GM18502 (cell line): ENCODE data around the gene SMIM36.
"Not testable (repeated sequence)": the region's sequence is repeated elsewhere in the genome, so short reads cannot be mapped to it uniquely, and the experiment has no call there.

Source experiments
- ATAC-seq: cut with Tn5 transposase; IDR thresholded peaks from one replicate; pipeline ENCODE4 v1.9.1; 2021; ENCODE audit warnings: mild to moderate bottlenecking; ENCODE audit not compliant: unreplicated experiment, poor library complexity

SMIM36 gene

GRCh38 chr17:55458978-55459377, 52.3 kb downstream of the SMIM36 start:
- ATAC-seq: peak; percentile 67

DNA sequence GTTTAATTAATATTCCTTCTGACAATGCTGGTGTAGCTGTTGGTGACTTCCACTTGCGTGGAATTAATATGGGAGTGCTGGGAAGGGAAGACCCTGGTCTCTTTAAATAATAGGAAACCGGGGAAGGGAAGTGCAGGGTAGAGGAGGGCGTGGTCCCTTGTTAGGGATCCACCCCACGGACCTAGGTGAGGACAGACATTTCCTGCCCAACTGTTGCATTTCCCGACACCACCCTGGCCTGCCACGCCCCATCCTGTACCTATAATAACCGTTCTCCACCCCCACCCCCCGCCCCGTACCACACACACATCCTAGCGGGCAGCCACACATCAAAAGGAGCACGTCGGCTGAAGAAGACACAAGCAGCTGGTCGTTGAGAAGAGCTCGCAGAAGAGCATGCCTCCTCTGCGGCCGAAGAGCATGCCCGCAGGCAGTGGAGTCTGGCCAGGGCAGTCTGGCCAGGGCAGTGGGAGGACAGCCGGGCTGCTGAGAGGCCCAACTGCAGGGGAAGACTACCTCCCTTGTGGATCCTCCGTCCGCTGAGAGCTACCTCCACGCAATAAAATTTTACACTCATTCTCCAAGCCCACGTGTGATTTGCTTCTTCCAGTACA, 52.9 kb downstream of the SMIM36 start:
- no peak for ATAC-seq

- ATAC-seq: no peak
Observed at GRCh38 chr17:55456307-55457240, 54.7 kb downstream of the SMIM36 start.

DNA sequence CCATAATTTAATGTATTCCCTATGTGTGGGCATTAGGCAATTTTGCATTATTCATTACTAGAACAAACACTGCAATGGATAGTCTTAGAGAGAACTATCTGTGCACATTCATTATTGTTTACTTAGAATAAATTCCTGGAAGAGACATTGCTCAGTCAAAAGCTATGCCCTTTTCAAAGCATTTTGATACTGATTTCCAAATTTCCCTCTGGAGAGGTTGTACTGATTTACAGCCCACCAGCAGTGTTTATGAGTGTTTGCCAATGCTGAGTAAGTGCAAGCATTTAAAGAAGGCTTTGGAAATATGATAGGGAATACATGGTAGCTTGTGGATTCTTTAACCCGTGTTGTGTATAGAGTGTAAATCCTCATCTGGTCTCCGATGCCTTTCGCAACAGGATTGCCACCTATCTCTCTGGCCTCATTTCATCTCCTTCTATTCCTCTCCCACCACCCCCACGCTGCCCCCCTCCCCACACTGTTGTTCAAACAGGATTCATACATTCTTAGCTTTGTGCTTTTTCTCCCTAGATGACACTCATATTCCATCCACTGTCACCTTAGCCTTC, 56.3 kb downstream of the SMIM36 start:
- no peak for ATAC-seq

DNA sequence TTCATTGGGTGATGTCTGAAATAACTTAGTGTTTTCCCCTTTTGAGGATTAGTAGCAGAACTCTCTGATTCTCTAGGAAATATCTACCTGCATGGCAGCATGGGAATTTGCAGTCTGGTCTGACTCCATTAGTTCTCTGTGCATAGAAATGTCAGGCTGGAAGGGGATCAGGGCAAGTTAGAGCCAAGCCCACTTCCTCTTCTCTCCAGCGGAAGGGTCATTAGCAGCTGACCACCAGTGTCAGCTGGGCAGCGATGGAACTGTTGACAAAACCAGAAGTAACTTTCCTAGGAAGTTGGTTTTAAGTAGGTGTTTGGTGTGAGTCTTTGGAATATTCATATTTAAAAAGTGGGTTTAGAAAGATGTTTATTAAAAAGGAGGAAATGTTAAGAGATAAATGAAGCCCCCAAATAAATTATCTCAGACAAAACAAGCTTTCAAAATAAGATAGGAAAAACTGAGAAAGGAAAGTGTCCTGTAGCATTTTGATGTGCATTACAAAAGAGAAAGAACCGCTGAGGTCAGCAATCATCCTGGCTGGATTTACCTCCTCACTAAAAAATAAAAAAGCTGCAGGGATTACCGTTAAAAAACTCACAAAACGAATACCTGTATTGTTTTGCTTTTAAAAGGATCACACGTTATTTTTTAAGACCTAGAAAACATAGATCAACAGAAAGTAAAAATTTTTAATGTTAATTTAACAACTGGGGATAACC, 57.3 kb downstream of the SMIM36 start:
- no peak for ATAC-seq

DNA sequence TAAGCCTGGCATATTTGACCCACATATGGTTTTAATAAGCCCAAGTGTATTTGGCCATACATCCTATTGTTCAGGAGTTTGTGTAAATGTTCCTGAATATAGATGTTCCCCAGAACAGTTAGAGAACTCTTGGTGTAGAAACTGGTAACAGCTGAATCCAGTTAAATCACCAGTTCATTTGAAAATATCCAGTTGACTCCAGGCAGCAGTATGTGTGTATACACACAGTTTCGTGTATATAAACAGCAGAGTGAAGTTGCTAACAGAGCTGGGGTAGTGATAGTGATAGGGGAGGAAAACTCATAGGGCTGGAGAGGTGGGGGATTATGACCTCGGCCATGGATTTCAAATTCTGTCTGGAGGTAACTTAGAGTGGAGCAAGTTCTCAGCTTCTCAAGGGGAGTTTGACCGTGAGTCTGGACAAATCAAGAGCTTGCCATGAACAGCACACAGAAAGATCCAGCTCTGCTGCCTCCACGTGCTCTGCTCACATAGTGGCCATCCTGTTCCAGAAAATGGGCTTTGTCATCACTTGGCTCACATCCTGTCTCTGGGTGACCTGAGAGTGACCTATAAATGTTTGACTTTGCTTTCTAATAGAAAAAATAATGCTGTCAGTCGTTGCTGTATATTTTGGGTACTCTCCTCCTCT, 59.0 kb downstream of the SMIM36 start:
- no peak for ATAC-seq

DNA sequence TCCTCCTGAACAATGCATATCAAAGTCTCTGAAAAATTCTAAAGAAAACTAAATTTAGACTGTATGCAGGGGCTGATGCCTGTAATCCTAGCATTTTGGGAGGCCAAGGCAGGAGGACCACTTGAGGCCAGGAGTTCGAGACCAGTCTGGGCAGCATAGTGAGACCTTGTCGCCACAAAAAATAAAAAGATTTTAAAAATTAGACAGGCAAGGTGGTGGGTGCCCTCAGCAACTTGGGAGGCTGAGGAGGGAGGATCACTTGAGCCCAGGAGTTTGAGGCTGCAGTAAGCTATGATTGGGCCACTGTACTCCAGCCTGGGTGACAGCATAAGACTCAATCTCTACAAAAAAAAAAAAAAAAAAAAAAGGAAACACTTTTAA, 59.5 kb downstream of the SMIM36 start:
- ATAC-seq: no peak

DNA sequence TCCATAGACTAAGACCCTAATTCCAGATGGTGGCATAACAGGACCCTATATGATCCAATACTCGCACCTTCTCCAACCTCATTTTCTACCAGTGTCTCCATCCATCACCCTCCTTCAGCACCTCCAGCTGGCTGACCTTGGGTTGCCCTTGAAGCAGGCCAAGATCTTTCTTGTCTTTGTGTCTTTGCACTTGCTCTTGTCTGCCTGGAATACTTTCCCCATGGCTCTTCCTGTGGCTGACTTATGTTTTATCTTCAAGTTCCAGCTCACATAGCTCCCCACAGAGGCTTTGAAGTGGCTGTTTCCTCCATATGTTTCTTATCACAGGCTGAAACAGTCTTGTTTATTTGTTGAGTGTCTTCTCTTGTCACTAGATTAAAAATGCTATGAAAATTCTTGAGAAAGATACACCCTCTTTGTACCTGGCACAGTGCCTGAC, 60.0 kb downstream of the SMIM36 start:
- no peak for ATAC-seq

GRCh38 chr17:55450232-55450825, 60.9 kb downstream of the SMIM36 start:
- ATAC-seq: no peak

DNA sequence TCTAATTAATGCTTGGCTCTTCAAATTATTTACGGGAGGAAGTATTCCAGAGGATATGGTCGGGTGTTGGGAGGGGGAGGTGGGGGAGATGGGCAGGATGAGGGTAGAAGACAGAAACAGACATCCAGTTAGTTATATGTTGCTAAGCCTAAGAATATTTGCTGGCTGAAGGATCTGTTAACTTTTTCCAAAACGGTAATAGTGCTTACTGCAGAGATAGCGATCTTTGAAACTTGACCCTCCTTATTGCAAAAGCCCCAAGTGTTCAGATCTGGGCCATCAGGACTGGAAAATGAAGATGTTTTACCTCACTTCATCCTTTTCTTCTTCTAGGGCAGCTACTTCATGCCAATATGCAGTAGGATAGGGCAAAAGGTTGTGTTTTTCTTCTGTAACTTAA, 62.6 kb downstream of the SMIM36 start:
- no peak for ATAC-seq

GRCh38 chr17:55446581-55447205, 64.6 kb downstream of the SMIM36 start:
- ATAC-seq: no peak

DNA sequence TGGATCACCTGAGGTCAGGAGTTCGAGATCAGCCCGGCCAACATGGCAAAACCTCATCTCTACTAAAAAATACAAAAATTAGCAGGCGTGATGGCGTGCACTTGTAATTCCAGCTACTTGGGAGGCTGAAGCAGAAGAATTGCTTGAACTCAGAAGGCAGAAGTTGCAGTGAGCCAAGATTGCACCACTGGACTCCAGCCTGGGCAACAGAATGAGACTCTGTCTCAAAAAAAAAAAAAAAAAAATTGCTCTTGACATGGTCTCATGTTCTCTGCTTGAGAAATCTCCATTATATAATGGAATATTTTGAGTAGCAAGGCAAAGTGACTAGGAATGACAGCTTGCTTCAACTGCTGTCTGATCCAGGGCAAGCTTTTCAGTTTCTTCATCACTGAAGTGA, 65.2 kb downstream of the SMIM36 start:
- ATAC-seq: not testable (repeated sequence)

DNA sequence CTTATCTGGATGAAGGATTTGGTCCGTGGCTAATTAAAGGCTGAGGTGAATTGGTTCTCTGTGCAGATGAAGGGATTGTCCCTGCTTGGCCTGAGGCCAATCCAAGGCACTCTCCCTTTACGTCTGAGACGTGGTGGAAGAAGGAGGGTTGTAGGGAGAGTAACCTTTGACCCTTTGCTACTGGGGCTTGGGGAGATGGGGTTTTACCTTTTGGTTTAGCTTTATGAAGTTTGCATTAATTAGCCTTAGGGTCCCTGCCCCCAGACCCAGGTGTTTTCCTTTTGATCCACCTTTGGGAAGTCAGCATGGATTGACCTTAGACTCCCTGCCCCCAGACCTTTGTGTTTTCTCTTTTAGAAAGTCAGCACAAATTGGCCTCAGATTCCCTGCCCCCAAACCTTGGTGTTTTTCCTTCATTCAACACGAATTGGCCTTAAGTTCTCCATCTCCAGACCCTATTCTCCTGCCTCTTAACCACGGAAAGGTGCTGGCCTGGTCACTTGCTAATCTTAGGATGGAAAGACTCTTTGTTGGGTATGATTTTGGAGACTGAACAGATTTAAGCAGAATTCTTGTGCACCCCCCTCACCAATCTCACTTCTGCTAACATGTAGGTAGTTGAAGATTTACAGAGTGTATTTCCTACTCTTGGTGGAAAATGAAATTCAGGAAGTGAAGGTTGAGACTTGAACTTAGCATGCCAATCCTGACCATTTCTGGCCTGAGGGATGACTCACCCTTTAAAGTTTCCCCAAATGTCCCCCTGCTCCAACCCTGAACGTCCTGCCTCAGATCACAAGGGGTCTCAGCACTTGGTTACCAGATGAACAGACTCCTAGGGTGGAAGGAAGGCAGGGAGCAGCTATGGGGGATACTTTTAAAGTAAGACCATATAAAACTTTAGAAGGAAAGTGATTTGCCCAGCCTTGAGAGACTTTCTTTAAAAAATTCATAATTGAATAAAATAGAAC, 66.5 kb downstream of the SMIM36 start:
- ATAC-seq: peak; percentile 81

GRCh38 chr17:55443904-55444303, 67.3 kb downstream of the SMIM36 start:
- no peak for ATAC-seq

DNA sequence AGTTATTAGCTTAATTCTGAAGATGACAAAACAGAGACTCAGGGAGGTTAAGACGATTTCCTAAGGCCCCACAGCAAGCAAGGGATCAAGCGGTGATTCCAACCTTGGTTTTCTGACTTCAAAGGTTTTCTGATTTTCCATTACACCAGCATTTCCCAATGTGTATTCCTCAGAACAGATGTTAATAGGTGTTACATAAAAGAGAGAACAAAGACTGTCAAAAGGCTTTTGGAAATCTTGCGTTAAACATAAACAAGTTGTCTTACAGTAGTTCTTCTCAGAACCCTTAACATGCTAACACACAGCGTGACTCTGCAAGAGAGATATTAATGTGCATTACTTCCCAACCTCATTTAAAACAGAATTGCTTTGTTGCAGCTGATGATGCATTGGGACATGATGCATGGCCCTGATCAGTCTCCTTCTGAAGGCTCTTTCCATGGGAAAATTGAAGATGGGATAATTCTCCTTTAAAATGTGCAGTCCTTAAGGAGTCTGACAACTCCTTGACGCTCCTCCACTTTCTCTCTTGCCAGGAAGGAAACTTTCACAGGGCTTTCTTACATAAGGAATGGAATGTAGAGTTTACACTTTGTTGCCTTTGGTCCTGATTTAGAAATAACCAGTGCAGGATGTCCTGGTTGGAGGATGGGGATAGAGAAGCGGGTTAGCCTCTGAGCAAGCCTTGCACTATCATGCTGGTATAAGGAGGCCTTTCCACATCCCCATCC, 68.1 kb downstream of the SMIM36 start:
- ATAC-seq: no peak

DNA sequence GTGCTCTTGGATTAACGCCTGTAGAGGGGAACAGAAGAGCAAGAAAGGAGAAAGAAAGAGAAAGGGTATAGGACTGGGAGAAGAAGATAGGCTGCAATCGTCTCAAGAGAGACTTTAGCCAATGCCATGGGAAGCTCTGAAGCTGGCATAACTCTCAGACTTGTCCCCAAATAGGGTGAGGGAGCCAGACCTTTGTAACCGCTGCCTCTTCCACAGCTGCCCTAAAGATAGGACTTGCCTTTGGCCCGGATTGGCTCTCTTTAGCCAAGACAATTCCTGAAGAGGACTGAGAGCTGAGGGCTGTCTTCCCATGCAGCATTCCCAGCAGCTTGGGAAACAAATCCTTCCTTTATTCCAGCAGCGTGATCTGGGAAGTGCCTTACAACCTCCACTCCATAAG, 68.8 kb downstream of the SMIM36 start:
- ATAC-seq: no peak

GRCh38 chr17:55441544-55441943, 69.7 kb downstream of the SMIM36 start:
- ATAC-seq: no peak

DNA sequence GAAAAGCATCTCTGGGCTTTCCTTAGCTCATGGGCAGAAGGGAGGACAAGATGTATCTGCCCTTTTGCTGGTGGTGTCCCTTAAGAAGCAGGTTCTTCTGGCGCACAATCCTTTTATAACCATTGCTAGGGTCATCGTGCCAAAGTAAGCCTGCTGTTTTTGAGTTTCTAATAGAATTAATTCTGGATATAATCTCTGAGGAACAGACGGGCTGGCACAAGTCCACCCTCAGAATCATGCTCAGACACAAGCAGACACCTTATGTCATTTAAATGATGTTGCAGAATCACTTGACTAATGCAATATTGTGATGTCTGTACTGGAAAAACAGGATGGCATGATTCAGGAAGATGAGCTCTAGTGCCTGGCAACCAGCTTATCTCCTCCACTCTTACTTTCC, 70.9 kb downstream of the SMIM36 start:
- no peak for ATAC-seq
